Stomach smooth muscle (tissue), 2 donors: ENCODE results near the gene DNAL1.

ENCODE experiments used
- H3K27ac ChIP-seq: one replicate; pipeline ENCODE4 v1.7.0; 2013; ENCODE audit warnings: mild to moderate bottlenecking, low read length, inconsistent platforms
- H3K27me3 ChIP-seq, 2 donors: one replicate each; pipeline ENCODE4 v1.7.0; 2013; ENCODE audit warnings: low read length in 2 of 2; ENCODE audit not compliant: insufficient read depth in 2 of 2, control insufficient read depth in 1 of 2
- H3K36me3 ChIP-seq, 2 donors: one replicate each; pipeline ENCODE4 v1.7.0; 2013; ENCODE audit warnings: low read length in 2 of 2; ENCODE audit not compliant: control insufficient read depth in 2 of 2, insufficient read depth in 2 of 2
- H3K4me1 ChIP-seq: one replicate; pipeline ENCODE4 v1.7.0; 2013; ENCODE audit warnings: low read length; ENCODE audit not compliant: control insufficient read depth, insufficient read depth
- H3K4me3 ChIP-seq, 2 donors: one replicate each; pipeline ENCODE4 v1.7.0; 2013; ENCODE audit warnings: low read length in 2 of 2
- H3K9ac ChIP-seq, 2 donors: one replicate each; pipeline ENCODE4 v1.7.0; 2013; ENCODE audit warnings: low read length in 2 of 2, mild to moderate bottlenecking in 1 of 2
- H3K9me3 ChIP-seq, 2 donors: one replicate each; pipeline ENCODE4 v1.7.0; 2013; ENCODE audit warnings: low read length in 2 of 2; ENCODE audit not compliant: control insufficient read depth in 2 of 2
- donor health status: healthy.
- donor health status: Pancreatic carcinoma.

Gene DNAL1

GRCh38 chr14:73717711-73718417 is 73.1 kb downstream of the DNAL1 start:
- peaks cover 56% of the 10 kb centered on the region for H3K4me1 ChIP-seq
- peak overlapping the region; percentile 78 to 83 for H3K9ac ChIP-seq
- no peaks in the 10 kb centered on the region for H3K9me3 ChIP-seq
- peak overlapping the region; percentile 97 for H3K27ac ChIP-seq
- H3K27me3 ChIP-seq = no peaks in the 10 kb centered on the region
- peaks cover 31 to 33% of the 10 kb centered on the region in 2 donors for H3K36me3 ChIP-seq
- peak overlapping the region; percentile 59 to 73 for H3K4me3 ChIP-seq

GRCh38 chr14:73718418-73719251 is 73.8 kb downstream of the DNAL1 start:
- Histone ChIP-seq H3K27ac (peak overlapping the region; percentile 97), H3K27me3 (no peaks in the 10 kb centered on the region), H3K9me3 (no peaks in the 10 kb centered on the region), H3K9ac (peak overlapping the region; percentile 78 to 83), H3K36me3 (peaks cover 31 to 38% of the 10 kb centered on the region in 2 donors), H3K4me3 (peak overlapping the region; percentile 59 to 73), H3K4me1 (peaks cover 57% of the 10 kb centered on the region)

GRCh38 chr14:73719361-73719760 is 74.6 kb downstream of the DNAL1 start:
- Histone ChIP-seq H3K4me1 (peaks cover 63% of the 10 kb centered on the region), H3K27ac (peak overlapping the region; percentile 97), H3K9ac (peak overlapping the region; percentile 48 to 71), H3K36me3 (peaks cover 31 to 41% of the 10 kb centered on the region in 2 donors), H3K27me3 (no peaks in the 10 kb centered on the region), H3K4me3 (no peak overlapping the region), H3K9me3 (no peaks in the 10 kb centered on the region)

GRCh38 chr14:73719791-73720190 is 75.0 kb downstream of the DNAL1 start:
- Histone ChIP-seq H3K9me3 (no peaks in the 10 kb centered on the region), H3K4me1 (peaks cover 64% of the 10 kb centered on the region), H3K9ac (peak overlapping the region; percentile 29 to 48), H3K27me3 (no peaks in the 10 kb centered on the region), H3K36me3 (peaks cover 32 to 45% of the 10 kb centered on the region in 2 donors), H3K27ac (peak overlapping the region; percentile 97), H3K4me3 (no peak overlapping the region)

- peaks cover 70% of the 10 kb centered on the region for H3K4me1 ChIP-seq
- H3K27ac ChIP-seq = peak overlapping the region; percentile 97
Observed at GRCh38 chr14:73720636-73721035, 75.8 kb downstream of the DNAL1 start.

GRCh38 chr14:73721101-73721821 is 76.5 kb downstream of the DNAL1 start:
- H3K4me1 ChIP-seq = peaks cover 70% of the 10 kb centered on the region
- H3K27ac ChIP-seq = peak overlapping the region; percentile 97

More at GRCh38 chr14:73720636-73721035, 75.8 kb downstream of the DNAL1 start:
- Histone ChIP-seq H3K4me3 (no peak overlapping the region), H3K27me3 (no peaks in the 10 kb centered on the region), H3K9me3 (no peaks in the 10 kb centered on the region), H3K9ac (no peak overlapping the region), H3K36me3 (peaks cover 38 to 51% of the 10 kb centered on the region in 2 donors)

GRCh38 chr14:73722581-73722980 is 77.8 kb downstream of the DNAL1 start:
- Histone ChIP-seq H3K9ac (peak overlapping the region in 1 of 2 donors; percentile 21), H3K4me1 (peaks cover 70% of the 10 kb centered on the region), H3K4me3 (no peak overlapping the region), H3K27ac (peak overlapping the region; percentile 97), H3K27me3 (no peaks in the 10 kb centered on the region), H3K36me3 (peaks cover 56 to 67% of the 10 kb centered on the region in 2 donors), H3K9me3 (no peaks in the 10 kb centered on the region)

More at GRCh38 chr14:73721101-73721821, 76.5 kb downstream of the DNAL1 start:
- peaks cover 44 to 54% of the 10 kb centered on the region in 2 donors for H3K36me3 ChIP-seq
- H3K9ac ChIP-seq = no peak overlapping the region
- no peak overlapping the region for H3K4me3 ChIP-seq
- no peaks in the 10 kb centered on the region for H3K9me3 ChIP-seq
- no peaks in the 10 kb centered on the region for H3K27me3 ChIP-seq

- peak overlapping the region; percentile 60 to 61 for H3K9ac ChIP-seq
- peaks cover 68% of the 10 kb centered on the region for H3K4me1 ChIP-seq
- H3K27ac ChIP-seq = peak overlapping the region; percentile 97
- H3K27me3 ChIP-seq = no peaks in the 10 kb centered on the region
- peaks cover 54 to 75% of the 10 kb centered on the region in 2 donors for H3K36me3 ChIP-seq
- peak overlapping the region; percentile 9 to 44 for H3K4me3 ChIP-seq
- H3K9me3 ChIP-seq = no peaks in the 10 kb centered on the region
Observed at GRCh38 chr14:73723406-73723796, 78.6 kb downstream of the DNAL1 start.

GRCh38 chr14:73723797-73724661 is 79.2 kb downstream of the DNAL1 start:
- H3K36me3 ChIP-seq = peaks cover 54 to 75% of the 10 kb centered on the region in 2 donors
- peaks cover 68% of the 10 kb centered on the region for H3K4me1 ChIP-seq
- H3K27ac ChIP-seq = peak overlapping the region; percentile 97
- H3K4me3 ChIP-seq = peak overlapping the region; percentile 9 to 44
- H3K27me3 ChIP-seq = no peaks in the 10 kb centered on the region
- H3K9ac ChIP-seq = peak overlapping the region; percentile 60 to 61
- H3K9me3 ChIP-seq = no peaks in the 10 kb centered on the region
